GM23338 (cell line): ENCODE results near the gene BAHCC1.

Source experiments
- CREB1 ChIP-seq: fragments of 250-450 bp; sonication (Bioruptor Pico); IDR thresholded peaks from 2 replicates; pipeline ENCODE4 v1.5.0; 2020; ENCODE audit warnings: low read depth, mild to moderate bottlenecking, moderate library complexity
- EZH2 ChIP-seq: fragments of 200-600 bp; sonication (generic); IDR thresholded peaks from one replicate; pipeline ENCODE4 v1.8.0; 2017; ENCODE audit warnings: antibody characterized with exemption, mild to moderate bottlenecking, low read depth; ENCODE audit not compliant: unreplicated experiment
- EZH2phosphoT487 ChIP-seq: fragments of 200-600 bp; sonication (generic); IDR thresholded peaks from one replicate; pipeline ENCODE4 v1.8.1; 2018; ENCODE audit warnings: antibody characterized with exemption; ENCODE audit not compliant: unreplicated experiment
- POLR2AphosphoS5 ChIP-seq: IDR thresholded peaks from 2 replicates; pipeline ENCODE4 v1.6.1; 2016; ENCODE audit warnings: antibody characterized with exemption, low read depth
- STAT1 ChIP-seq: IDR thresholded peaks from one replicate; pipeline ENCODE4 v1.6.1; 2016; ENCODE audit warnings: antibody characterized with exemption; ENCODE audit not compliant: unreplicated experiment
- ZNF331 ChIP-seq: fragments of 250-450 bp; sonication (Bioruptor Pico); IDR thresholded peaks from 2 replicates; pipeline ENCODE4 v1.5.0; 2020; ENCODE audit warnings: low read depth, mild to moderate bottlenecking, moderate library complexity
- TF ChIP-seq, protein P1 (sequence below), 2 experiments: fragments of 200-600 bp in 1 of 2; sonication (generic) in 1 of 2; conservative IDR thresholded peaks; 2 replicates each; pipeline versions ENCODE4 v1.5.1 to v1.6.1; 2016 to 2017; ENCODE audit warnings: antibody characterized with exemption in 2 of 2, low read depth in 2 of 2, mild to moderate bottlenecking in 2 of 2, moderate library complexity in 1 of 2
- TF ChIP-seq, protein P2 (sequence below): IDR thresholded peaks from one replicate; pipeline ENCODE4 v1.6.1; 2018; ENCODE audit warnings: antibody characterized with exemption; ENCODE audit not compliant: unreplicated experiment

GRCh38 chr17:81511804-81512561, 116.7 kb downstream of the BAHCC1 start:
- TF ChIP-seq, protein P1, sequence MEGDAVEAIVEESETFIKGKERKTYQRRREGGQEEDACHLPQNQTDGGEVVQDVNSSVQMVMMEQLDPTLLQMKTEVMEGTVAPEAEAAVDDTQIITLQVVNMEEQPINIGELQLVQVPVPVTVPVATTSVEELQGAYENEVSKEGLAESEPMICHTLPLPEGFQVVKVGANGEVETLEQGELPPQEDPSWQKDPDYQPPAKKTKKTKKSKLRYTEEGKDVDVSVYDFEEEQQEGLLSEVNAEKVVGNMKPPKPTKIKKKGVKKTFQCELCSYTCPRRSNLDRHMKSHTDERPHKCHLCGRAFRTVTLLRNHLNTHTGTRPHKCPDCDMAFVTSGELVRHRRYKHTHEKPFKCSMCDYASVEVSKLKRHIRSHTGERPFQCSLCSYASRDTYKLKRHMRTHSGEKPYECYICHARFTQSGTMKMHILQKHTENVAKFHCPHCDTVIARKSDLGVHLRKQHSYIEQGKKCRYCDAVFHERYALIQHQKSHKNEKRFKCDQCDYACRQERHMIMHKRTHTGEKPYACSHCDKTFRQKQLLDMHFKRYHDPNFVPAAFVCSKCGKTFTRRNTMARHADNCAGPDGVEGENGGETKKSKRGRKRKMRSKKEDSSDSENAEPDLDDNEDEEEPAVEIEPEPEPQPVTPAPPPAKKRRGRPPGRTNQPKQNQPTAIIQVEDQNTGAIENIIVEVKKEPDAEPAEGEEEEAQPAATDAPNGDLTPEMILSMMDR (conservative IDR thresholded peaks at IDR 0.05; ENCODE audit: low read depth in 2 of 2) = no peak
- TF ChIP-seq POLR2AphosphoS5 = peak; percentile 52; the same call in 1 of the 2 replicates
- no peak for TF ChIP-seq EZH2phosphoT487
- TF ChIP-seq EZH2 = no peak
- TF ChIP-seq, protein P2, sequence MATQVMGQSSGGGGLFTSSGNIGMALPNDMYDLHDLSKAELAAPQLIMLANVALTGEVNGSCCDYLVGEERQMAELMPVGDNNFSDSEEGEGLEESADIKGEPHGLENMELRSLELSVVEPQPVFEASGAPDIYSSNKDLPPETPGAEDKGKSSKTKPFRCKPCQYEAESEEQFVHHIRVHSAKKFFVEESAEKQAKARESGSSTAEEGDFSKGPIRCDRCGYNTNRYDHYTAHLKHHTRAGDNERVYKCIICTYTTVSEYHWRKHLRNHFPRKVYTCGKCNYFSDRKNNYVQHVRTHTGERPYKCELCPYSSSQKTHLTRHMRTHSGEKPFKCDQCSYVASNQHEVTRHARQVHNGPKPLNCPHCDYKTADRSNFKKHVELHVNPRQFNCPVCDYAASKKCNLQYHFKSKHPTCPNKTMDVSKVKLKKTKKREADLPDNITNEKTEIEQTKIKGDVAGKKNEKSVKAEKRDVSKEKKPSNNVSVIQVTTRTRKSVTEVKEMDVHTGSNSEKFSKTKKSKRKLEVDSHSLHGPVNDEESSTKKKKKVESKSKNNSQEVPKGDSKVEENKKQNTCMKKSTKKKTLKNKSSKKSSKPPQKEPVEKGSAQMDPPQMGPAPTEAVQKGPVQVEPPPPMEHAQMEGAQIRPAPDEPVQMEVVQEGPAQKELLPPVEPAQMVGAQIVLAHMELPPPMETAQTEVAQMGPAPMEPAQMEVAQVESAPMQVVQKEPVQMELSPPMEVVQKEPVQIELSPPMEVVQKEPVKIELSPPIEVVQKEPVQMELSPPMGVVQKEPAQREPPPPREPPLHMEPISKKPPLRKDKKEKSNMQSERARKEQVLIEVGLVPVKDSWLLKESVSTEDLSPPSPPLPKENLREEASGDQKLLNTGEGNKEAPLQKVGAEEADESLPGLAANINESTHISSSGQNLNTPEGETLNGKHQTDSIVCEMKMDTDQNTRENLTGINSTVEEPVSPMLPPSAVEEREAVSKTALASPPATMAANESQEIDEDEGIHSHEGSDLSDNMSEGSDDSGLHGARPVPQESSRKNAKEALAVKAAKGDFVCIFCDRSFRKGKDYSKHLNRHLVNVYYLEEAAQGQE = no peak
- TF ChIP-seq ZNF331 (CRISPR knock-in tag) = no peak
- no peak for TF ChIP-seq CREB1 (CRISPR knock-in tag)
- no peak for TF ChIP-seq STAT1
